HG03354 (cell line): ENCODE data around the gene EMC1.
A peak's percentile ranks its signal among the peaks of the same experiment; 100 is the strongest.
"Not testable (repeated sequence)": the region's sequence is repeated elsewhere in the genome, so short reads cannot be mapped to it uniquely, and the experiment has no call there.

ENCODE experiments used
- ATAC-seq: cut with Tn5 transposase; IDR thresholded peaks from one replicate; pipeline ENCODE4 v1.9.1; 2021; ENCODE audit warnings: mild to moderate bottlenecking; ENCODE audit not compliant: unreplicated experiment, poor library complexity, severe bottlenecking

The EMC1 gene

GRCh38 chr1:19198820-19199219 lies 52.5 kb downstream of the EMC1 start:
- ATAC-seq, result no peak

DNA sequence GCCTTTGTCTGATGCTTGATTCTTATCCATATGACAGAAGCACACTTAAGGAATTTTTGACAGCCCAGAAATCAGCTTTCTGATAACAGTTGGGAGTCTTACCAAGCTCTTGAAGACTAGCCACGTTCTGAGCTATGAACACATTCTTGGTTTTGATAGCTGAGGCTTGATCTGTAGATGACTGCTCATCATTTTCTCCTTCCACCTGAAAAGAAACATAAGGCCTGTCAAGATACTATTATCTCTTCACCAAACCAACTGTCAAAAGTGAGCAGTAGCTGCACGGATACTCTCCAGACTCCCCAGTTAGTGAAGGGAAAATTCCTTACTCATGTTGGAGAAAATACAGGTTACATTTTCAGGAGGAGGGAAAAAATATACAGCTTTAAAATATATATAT lies 53.5 kb downstream of the EMC1 start:
- no peak for ATAC-seq

DNA sequence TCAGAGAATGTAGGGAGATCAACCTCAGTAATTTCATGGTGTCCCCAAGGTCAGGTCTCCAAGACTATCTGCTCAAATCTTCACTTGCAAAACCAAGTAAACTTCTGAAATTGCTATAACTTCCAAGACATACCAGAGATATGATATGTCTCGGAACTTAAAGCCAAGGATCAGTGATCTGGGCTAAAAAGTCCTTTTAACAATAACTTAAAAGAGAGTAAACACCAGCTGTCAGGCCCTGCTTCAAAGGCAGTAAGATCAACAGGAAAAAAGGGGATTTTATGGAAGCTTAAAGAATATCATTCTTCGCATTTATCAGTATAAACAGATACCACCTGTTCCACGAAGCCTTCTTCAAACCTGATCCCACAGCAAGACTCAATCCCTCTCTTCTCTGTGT lies 55.0 kb downstream of the EMC1 start:
- no peak for ATAC-seq

- no peak for ATAC-seq
Measured at GRCh38 chr1:19193004-19193403, 58.3 kb downstream of the EMC1 start.

GRCh38 chr1:19191811-19192210 lies 59.5 kb downstream of the EMC1 start:
- ATAC-seq, result no peak

DNA sequence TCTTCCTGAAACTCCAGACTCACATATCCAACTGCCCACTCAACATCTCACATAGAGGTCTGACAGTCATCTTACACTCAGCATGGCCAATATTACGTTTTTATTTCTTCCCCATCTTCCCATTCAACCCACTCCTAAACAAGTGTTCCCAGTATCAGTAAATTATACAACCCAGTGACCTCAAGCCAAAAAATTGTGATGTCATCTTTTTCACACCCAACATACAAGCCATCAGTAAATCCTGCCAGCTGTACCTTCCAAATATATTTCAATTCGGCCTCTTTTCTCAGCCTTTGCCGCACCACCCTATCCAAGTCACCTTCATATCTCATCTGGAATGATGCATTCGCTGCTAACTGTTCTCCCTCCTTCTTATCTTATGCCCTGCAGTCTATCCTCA lies 60.9 kb downstream of the EMC1 start:
- ATAC-seq, result no peak

DNA sequence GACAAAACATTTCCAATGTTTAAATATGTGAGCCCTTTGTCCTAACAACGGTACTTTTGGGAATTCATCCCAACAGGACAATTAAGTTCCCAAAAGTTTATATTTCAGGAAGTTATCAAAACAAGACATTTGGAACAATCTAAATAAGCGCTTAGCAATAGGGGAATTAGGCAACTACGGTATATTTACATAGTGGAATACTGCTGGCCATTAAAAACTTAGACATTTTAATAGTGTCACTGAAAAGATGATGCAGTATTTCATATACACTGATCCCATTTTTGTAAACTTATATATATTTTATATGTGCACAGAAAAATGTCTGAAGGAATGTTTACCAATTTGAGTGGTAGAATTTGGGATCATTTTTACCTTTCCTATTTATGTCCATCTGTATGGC lies 62.1 kb downstream of the EMC1 start:
- no peak for ATAC-seq

- no peak for ATAC-seq
Measured at GRCh38 chr1:19187852-19188251, 63.5 kb downstream of the EMC1 start.

DNA sequence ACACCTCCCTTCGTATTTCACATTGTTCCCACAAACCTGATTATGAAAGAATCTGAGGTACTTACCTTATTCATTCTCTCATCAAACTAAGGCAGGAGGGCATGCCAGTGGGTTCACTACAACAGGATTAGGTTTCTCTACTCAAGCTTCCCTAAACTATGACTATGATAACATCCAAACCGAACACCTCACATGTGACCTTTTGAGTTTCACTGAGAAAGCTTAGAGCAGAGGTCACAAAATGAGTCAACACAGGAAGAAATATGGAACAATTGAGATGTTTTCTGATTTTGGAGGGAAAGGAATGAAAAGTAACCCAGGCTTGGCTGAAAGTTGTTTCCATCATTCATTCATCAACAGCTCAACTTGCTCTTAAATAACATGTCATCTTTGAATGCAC lies 65.3 kb downstream of the EMC1 start:
- no peak for ATAC-seq

GRCh38 chr1:19182223-19182622 lies 69.1 kb downstream of the EMC1 start:
- no peak for ATAC-seq

- ATAC-seq, result not testable (repeated sequence)
Measured at GRCh38 chr1:19180265-19180657, 71.1 kb downstream of the EMC1 start.

DNA sequence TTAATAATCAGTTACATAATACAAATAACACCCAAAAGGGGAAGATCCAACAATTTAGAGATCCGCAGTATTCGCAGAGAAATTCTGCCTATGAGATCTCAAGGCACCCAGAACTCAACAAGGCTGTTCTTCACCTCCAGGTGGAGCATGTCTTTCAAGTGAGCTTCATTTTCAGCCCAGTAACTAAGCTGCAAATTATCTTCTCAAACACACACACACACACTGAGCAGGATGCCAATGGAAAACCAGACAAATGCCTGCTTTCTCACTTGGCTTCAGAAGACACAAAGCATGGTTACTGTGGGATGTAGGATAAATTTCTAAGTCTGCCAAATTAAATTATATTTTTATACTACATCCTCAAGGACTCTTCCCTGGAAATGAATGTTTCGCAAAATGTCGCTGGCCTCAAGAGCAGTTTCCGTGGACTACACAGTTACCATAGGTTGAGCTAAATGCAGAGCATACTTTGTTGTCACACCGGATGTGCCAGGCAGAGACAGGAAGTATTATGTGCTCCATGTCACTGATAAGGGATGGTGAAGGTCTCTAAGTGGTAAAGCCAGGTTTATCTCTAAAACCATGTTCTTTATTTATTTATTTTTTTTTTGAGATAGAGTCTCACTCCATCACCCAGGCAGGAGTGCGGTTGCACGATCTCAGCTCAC lies 71.6 kb downstream of the EMC1 start:
- ATAC-seq, result no peak

DNA sequence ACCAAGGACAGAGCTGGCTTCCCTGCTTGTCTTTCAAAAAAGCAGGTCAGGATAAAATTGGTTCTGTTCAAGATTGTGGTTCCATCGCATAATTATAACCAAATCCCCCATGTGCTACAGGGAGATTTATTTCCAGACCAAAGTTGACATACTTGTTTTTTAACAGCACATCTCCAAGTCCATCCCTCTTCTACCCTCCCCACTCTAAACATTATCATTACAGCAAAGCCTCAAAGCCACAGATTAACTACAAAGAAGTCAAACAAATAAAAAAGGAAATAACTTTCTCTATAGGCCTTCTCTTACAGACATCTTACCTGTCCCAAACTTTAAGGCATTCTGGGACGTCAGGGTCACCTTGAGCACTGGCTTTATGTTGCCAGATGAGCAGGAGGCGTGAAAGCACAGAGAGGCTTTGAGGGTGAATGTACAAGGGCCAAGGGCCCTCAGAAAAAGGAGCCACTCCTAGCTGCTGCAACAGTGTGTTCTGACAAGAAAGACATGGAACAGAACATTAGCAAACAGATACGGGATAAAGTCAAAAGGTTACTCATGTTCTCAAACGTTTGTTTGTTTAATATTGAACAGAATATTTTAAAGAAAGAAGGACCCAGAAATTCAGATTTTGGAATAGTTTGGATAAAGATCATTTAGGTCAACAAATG lies 72.5 kb downstream of the EMC1 start:
- no peak for ATAC-seq

DNA sequence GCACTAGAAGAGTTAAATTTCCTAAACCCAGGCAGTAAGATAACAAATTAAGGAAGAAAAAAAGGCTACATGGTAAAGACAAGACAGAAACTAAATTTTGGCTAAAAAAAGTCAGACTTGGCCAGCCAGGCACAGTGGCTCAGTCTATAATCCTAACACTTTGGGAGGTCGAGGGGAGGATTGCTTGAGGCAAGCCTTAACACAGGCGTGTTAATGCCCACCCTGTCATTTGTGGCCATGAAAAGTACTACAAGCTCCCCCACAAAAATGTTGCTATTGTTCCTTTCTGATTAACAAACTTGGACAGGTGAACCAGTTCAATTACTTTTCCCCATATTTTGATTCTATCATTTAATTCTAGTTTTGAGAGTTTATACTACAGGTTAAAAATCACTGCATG lies 73.5 kb downstream of the EMC1 start:
- ATAC-seq, result no peak

DNA sequence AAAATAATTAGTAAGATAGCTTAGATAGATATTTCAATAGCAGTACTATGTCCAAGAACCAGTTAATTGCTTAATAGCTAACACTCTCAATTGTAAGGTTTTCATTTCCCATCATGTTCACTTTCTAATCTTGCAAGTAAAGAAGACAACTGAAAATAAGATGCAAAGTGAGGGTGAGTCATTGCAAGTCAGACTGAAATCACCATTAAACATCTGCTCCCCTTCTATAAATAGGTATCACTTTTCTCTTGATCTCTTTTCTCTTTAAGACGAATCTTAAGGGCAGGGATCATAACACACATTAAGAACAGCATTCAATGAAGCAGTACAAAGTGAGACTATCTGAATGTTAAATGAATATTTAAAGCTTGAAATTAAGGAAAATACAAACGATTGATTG lies 81.7 kb downstream of the EMC1 start:
- peak; percentile 71 for ATAC-seq

- no peak for ATAC-seq
Measured at GRCh38 chr1:19167140-19167539, 84.2 kb downstream of the EMC1 start.

DNA sequence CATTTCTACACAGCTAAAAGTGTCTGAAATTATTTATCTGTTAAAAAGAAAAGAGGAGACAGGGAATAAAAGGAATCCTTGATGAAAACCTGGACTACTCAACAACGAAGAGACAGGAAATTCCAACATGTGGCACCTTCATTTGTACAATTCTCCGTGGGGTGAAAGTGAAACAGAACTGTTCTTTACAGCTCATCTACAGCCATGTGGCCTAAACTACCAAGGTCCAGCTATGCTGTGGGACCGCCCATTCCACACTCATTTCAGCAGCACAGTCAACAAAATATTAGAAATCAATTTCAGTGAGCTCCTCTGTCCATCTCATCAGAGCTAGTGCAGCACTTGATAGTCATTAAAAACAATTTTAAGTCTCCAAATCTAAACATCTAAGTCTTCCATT lies 85.3 kb downstream of the EMC1 start:
- ATAC-seq, result no peak
